Kidney epithelial cell (primary cell): ENCODE measurements around the gene PRKCB. TPM values are rescaled to one million over a fixed set of nuclear protein-coding genes. Genes with fewer than 3 reads are reported as not detected.

Experiments
- DNase-seq: peaks from one replicate; pipeline ENCODE4 v3.0.0-alpha.2; 2010; ENCODE audit warnings: low read depth
- H3K27me3 ChIP-seq: 2 replicates; pipeline ENCODE4 v1.6.0; 2011; ENCODE audit warnings: low read length; ENCODE audit not compliant: control insufficient read depth, insufficient read depth
- H3K36me3 ChIP-seq: 2 replicates; pipeline ENCODE4 v1.5.1; 2011; ENCODE audit warnings: low read length; ENCODE audit not compliant: control insufficient read depth, insufficient read depth
- H3K4me3 ChIP-seq: 2 replicates; pipeline ENCODE4 v1.5.1; 2011; ENCODE audit warnings: low read depth, mild to moderate bottlenecking, control low read depth, low read length
- CTCF ChIP-seq: IDR thresholded peaks from 2 replicates; pipeline ENCODE4 v1.5.1; 2011; ENCODE audit warnings: mild to moderate bottlenecking, moderate library complexity, low read length, control low read depth, inconsistent platforms; ENCODE audit not compliant: insufficient read depth, poor library complexity, severe bottlenecking
- total RNA-seq: library from RNA; depleted of rRNA; stranded (reverse); fragments of >200 nt; gene quantifications from 2 replicates; pipeline ENCODE4 v1.2.3, GENCODE V29; 2015

The PRKCB gene
- total RNA-seq, 1 donor from 2014 or later: 7.1 TPM

GRCh38 chr16:24114876-24115275 is 279.1 kb downstream of the PRKCB start:
- Histone ChIP-seq H3K4me3 (no peak overlapping the region), H3K36me3 (no peaks in the 10 kb centered on the region), H3K27me3 (no peaks in the 10 kb centered on the region)
- TF ChIP-seq CTCF: no peak
- no peak for DNase-seq

- H3K27me3 ChIP-seq: no peaks in the 10 kb centered on the region
- H3K4me3 ChIP-seq: no peak overlapping the region
- no peaks in the 10 kb centered on the region for H3K36me3 ChIP-seq
- TF ChIP-seq CTCF: no peak
- no peak for DNase-seq
Observed at GRCh38 chr16:24116046-24116776, 280.4 kb downstream of the PRKCB start.

- Histone ChIP-seq H3K36me3 (no peaks in the 10 kb centered on the region), H3K4me3 (no peak overlapping the region), H3K27me3 (no peaks in the 10 kb centered on the region)
- TF ChIP-seq CTCF: no peak
- no peak for DNase-seq
Observed at GRCh38 chr16:24116989-24117388, 281.2 kb downstream of the PRKCB start.

- Histone ChIP-seq H3K4me3 (no peak overlapping the region), H3K27me3 (no peaks in the 10 kb centered on the region), H3K36me3 (no peaks in the 10 kb centered on the region)
- no peak for TF ChIP-seq CTCF
- DNase-seq: no peak
Observed at GRCh38 chr16:24117680-24118079, 281.9 kb downstream of the PRKCB start.

GRCh38 chr16:24118126-24118821 is 282.5 kb downstream of the PRKCB start:
- no peak overlapping the region for H3K4me3 ChIP-seq
- no peaks in the 10 kb centered on the region for H3K27me3 ChIP-seq
- no peak for DNase-seq
- H3K36me3 ChIP-seq: no peaks in the 10 kb centered on the region
- no peak for TF ChIP-seq CTCF
